NCI-H510A treated with DMSO at 0.1 percent for 48 hours (cell line): ENCODE data around the gene SNAI3.

ENCODE experiments used
- DNase-seq: peaks from one replicate; lab custom pipeline; 2025; lab: John Stamatoyannopoulos, UW

The SNAI3 gene

GRCh38 chr16:88686439-88687253, at the start of gene SNAI3:
Gene SNAI3, minus strand, starts transcription at chr16:88686507. Its CDS starts 101 bp downstream, at chr16:88686406.
- DNase-seq, result peak; percentile 68

- DNase-seq, result no peak
Observed at GRCh38 chr16:88736088-88736487, 49.8 kb upstream of the SNAI3 start.

GRCh38 chr16:88735616-88736015, 49.3 kb upstream of the SNAI3 start:
- no peak for DNase-seq

DNA sequence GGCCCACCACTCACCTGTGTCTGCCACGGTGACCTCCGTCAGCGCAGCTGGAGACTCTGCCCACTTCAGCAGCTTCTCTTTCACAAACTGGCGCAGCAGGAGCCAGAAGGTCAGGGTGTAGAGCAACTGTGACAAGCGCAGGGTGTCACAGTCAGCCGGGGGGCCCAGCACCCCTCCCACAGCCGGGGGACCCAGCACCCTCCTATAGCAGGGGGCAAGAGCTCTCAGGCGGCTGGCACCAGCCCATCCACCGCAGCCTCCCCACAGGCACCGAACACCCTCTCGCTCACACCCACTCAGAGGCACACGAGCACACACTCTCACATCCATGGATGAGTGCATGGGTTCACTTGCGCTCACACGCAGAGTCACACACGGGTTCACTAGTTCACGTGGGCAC, 48.8 kb upstream of the SNAI3 start:
- DNase-seq, result no peak

- DNase-seq, result no peak
Observed at GRCh38 chr16:88734361-88734728, 48.0 kb upstream of the SNAI3 start.

- no peak for DNase-seq
Observed at GRCh38 chr16:88733630-88734360, 47.5 kb upstream of the SNAI3 start.

DNA sequence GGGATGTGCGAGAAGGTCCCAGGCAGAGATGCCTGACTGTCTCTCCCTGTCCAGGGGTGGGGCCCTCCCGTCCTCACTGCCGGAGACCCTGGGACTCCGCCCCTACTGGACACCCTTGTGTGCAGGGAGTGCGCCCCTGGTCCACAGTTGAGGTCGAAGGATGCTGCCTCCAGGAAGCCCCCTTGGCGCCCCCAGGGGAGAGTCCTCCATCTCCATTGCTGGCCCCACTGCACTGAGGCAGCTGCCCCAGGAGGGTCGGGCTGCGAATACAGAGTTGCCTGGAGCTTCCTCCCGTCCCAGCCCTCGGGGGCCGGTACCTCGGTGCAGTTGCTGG, 46.6 kb upstream of the SNAI3 start:
- DNase-seq, result no peak

GRCh38 chr16:88732172-88732960, 46.1 kb upstream of the SNAI3 start:
- DNase-seq, result peak; percentile 9

GRCh38 chr16:88731699-88732098, 45.4 kb upstream of the SNAI3 start:
- no peak for DNase-seq

DNA sequence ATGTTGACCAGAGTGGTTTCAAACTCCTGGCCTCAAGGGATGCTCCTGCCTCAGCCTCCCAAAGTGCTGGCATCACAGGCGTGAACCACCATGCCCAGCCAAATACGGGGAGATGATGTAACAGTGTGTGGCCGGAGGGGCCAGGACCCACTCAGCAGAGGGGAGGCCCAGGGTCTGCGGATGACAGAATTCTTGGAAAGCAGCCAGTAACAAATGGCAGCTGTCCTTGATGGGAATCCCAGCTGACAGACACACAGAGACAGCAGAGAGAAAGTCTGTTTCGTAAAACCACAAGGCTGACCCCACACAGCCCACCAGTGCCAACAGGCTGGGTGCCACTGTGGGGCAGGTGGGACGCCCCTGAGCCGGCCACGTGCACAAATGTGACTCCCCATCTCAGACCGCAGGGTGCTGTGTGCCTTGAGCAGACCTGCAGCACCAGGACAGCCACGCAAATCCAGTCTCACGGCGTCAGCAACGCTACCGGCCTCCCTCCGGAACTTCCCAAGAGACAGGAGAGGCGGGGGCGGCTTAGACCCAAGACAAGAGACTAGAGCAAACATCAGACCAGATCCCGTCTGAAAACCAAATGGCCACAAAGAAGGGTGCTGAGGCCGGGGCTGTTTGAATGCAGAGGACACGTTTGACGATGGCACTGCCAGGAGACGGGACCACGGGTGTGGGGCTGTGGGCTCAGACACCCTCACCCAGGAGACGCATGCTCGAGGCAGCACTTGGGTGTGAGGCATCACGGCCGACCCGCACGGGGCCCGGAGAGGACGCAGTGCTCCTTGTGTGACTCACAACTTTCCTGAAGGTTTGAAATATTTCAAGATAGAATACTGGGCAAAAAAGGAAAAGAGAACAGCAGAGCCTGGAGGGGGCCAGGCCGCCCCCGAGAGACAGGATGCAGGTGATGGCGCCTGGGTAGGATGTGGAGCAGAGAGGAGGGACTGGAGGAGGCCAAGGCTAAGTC, 44.6 kb upstream of the SNAI3 start:
- no peak for DNase-seq

- peak; percentile 11 for DNase-seq
Observed at GRCh38 chr16:88727871-88728270, 41.6 kb upstream of the SNAI3 start.

DNA sequence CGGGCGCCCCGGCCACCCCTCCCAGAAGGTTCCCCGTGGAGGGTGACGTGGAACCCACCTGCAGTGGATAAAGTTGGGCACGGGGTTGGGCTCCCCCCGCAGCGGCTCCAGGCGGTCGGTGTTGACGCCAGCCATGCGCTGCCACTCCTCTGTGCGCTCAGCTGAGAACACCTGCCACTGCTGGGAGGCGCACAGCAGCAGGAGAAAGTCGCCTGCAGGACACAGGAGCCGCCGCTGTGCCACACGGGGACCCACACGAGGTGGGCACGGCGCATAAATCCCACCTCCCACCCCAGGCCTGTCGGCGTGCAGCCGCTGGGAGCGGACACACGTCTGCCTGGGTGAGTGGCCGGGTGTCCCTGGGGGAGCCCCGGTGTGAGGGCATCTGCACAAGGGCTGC, 40.7 kb upstream of the SNAI3 start:
- no peak for DNase-seq

- DNase-seq, result no peak
Observed at GRCh38 chr16:88726408-88726749, 40.1 kb upstream of the SNAI3 start.

- no peak for DNase-seq
Observed at GRCh38 chr16:88725609-88726407, 39.5 kb upstream of the SNAI3 start.

GRCh38 chr16:88724855-88725555, 38.7 kb upstream of the SNAI3 start:
- DNase-seq, result no peak

DNA sequence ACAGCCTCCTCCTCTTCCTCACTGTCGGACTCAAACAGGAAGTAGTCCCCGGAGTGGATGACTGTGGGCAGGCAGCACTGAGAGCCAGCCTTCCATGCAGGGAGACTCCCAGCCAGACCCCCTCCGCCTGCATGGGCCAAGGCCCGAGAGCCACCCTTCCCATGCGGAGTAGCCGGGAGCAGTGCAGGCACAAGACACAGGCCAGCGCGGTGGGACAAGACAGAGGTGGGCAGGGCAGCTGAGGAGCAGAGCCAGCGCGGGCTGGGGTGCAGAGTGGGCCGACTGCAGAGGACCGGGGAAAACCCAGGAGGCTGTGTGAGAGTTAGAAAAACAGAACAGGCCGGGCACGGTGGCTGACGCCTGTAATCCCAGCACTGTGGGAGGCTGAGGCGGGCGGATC, 37.6 kb upstream of the SNAI3 start:
- no peak for DNase-seq

- no peak for DNase-seq
Observed at GRCh38 chr16:88723507-88723887, 37.2 kb upstream of the SNAI3 start.

DNA sequence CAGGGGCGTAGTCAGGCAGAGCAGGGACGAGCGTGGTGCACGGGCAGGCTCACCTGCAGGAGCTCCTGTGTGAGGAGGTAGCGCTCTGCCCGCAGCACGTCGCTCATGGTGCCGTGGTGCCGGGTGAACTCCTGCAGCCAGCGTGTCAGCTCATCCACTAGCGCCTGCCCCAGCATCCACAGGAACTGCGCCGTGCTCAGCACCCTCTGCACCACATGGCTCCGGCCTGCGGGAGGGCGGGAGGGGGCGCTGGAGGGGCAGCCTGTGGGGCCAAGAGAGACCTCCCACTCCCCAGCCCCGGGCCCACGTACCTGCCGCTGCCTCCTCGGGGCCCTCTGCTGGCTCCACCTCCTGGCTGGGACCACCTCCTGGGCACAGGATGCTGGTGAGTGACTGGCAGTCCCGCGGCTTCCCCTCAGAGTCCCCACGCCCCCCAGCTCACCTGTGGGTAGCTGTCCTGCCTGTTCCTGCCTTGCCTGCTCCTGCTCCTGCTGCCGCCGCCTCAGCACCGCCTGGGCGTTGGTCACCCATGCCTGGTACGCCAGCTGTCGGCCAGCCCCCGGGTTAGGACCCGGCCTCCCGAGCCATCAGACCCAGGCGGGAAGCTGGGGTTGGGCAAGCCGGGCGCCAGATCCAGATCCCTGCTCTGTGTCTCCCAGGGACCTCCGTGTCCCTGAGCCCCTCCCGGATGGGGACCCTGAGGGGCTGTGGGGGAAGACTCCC, 36.6 kb upstream of the SNAI3 start:
- DNase-seq, result no peak
